GM19467 (cell line): ENCODE measurements around the gene COL4A2.

Experiments
- ATAC-seq: cut with Tn5 transposase; IDR thresholded peaks from one replicate; pipeline ENCODE4 v1.9.1; 2021; ENCODE audit warnings: mild to moderate bottlenecking, moderate library complexity; ENCODE audit not compliant: unreplicated experiment

Gene COL4A2

DNA sequence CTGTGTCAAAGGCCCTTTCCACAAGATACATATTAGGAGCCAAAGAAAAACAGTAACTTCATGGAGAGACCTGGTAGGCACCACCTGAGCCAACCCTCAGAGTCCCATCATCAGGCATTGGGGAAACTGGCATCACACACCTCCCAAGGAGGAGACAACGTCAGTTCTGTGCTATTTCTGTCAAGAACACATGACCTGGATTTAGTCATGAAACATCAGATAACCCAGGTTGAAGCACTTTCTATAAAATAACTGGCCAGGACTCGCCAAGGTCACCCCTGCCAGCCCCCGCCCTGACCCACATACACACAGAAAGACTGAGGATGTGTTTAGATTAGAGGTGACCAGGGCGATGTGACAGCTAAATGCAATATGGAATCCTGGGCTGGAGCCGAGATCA, 35.8 kb upstream of the COL4A2 start:
- no peak for ATAC-seq

DNA sequence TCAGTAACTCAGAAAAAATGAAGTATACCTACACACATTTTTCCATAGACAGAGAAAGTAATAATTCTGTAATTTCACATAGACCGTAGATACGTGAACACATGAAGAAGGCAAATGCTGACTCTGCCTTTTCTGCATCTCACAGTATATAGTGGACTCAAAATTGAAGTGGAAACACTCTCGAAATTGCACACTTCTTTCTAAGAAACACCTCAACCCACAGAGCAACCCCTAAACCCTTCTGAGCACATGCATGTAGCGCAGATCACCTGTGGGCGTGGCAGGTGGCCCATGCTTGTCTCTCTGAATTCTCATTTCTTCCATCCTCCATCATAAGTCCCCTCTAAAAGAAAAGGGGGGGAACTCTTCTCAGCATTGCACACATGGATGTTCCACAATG, 34.9 kb upstream of the COL4A2 start:
- ATAC-seq = no peak

DNA sequence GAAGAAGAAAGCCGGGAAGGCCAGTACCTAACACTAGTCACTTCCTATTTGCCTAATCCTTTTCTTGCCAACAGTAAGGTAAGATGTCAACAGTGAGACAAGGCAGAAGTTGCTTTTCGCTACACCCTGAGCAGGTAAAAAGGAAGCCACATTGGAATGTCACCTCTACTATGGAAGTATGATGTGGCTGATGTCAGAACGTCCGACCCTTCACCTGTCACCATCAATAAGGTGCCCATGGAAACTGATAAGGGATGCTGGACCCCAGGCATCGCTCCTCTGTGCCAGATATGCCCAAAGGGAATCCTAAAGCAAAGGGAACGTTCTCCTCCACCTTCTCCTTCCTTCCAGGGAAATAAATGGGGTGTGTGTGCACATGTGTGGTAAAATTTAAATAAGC, 34.4 kb upstream of the COL4A2 start:
- no peak for ATAC-seq

- no peak for ATAC-seq
Observed at GRCh38 chr13:110273254-110273653, 33.8 kb upstream of the COL4A2 start.

- no peak for ATAC-seq
Observed at GRCh38 chr13:110274687-110275086, 32.4 kb upstream of the COL4A2 start.

DNA sequence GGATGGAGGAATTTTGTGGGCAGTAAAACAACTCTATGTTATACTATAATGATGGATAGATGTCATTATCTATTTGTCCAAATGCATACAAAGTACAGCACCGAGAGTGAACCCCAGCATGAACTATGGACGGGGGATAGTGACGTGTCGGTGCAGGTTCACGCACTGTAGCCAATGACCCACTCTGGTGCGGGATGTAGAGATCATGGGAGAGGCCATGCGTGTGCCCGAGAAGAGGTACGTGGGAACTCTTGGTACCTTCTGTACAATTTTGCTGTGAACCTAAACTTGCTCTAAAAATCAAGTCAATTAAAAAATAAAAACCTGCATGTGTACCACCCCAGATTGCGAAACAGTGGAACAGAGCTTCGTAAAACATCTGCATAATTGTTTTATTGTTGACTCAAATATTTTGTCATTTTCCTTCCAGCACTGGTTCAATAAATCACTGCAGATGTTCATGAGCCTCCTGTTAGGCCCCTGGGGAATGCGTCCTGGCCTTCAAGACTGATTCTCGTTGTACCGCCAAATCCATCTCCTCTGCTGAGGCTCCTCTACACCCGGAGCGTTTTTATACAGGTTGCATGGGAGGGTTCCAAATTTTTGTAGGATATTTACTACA, 31.0 kb upstream of the COL4A2 start:
- no peak for ATAC-seq

- no peak for ATAC-seq
Observed at GRCh38 chr13:110276553-110276950, 30.5 kb upstream of the COL4A2 start.

GRCh38 chr13:110277357-110277975, 29.6 kb upstream of the COL4A2 start:
- ATAC-seq = no peak

DNA sequence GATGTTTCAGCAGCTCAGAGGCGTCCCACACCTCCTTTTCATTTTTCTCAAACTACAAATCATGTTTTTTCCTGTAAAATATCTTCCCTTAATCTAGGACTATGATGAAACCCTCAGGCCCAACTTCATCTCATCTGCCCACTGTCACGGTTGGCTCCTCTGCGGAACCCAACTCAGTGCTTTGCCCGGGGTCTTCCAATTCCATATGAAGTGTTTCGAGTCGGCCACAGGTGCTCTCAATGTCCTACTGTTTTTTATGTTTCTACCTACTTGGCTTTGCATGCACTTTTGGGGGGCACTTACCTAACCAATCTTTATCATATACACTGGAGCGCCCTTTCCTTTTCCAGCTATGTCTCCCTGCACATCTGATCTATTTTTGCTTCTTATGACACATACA, 28.2 kb upstream of the COL4A2 start:
- ATAC-seq = no peak

DNA sequence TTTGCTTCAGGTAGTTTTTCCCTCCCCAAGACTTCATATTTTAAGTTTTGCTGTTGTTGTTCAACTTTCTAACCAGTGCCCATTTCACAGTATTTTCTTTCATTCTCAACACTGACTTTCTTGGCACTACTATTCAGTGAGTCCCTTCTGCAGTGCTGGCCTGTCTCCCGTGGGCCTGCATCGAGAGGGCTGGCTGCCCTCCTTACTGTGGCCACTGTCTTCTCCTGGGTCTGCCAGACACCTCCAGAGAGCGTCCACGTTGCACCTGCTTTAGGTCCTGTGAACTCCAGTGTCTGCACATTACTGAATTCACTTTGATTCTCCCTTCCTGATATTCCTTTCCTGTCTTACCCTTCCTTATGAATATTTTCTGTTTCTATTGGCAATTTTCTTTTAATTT, 27.4 kb upstream of the COL4A2 start:
- no peak for ATAC-seq

DNA sequence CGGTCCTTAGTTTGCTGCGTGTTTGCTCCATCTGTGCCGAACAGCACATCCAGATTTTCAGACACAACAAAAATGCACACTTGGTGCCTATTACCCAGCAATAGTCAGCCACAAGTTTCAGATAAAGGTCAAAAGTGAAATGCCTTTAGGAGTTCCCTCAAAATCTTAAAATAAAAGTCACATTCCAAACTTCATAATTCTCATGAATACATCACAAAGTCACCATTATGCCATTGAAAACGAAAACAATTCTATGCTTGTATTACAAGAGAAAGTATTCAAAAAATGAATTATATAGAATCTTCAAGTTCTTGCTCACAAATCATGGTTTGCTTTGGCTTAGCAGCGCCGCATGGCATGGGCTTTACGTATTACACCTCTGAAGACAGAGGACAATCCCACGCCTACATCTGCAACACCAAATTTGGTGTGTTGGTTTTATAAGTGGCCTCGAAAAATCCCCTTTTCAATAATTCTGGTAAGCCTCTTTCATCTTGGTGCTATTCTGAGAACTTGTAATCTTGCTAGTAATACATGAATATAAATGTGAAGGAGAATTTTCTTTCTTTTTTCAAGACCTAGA, 26.8 kb upstream of the COL4A2 start:
- no peak for ATAC-seq

GRCh38 chr13:110280985-110281688, 25.9 kb upstream of the COL4A2 start:
- ATAC-seq = no peak

DNA sequence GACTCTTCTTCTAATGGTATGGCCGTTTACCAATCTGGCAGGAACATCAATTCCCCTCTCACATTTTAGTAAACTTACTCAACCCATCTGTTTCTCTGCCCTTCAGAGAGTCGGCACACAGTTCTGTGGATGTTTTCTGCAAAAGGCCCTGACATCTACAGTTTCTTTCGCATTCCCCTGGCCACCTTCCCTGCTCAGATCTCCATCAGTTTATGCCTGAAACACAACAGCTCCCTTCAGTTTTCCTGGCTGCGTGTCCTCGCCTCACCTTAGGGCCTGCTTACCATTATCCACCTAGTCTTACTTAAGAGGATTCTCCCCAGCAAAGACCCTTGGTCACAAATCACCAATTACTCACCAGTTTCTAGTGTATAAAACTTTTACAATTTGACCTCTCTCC, 25.3 kb upstream of the COL4A2 start:
- no peak for ATAC-seq

DNA sequence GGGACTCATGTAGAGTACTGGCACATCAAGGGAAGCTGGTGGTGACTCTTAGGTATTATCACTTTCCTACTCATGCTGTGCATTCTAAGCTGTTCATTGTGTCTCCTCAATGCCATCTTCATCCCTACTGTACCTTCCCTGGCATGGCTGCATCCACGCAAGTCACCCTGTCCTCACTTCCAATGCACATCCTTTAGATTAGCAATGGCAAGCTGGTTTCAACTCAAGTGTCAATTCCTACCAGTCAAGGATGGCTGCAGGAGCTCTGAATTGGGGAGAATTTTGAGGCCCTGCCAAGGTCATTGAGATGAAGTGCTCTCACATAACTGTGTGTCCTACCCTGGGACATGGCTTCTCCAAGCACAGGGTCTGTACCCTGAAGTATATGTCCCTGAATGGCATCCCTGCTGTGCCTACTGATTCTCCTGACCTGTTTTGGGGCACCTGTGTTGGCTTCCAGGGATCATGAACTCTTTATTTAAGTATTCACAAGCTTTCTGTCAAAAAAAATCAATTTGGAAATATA, 24.7 kb upstream of the COL4A2 start:
- no peak for ATAC-seq

DNA sequence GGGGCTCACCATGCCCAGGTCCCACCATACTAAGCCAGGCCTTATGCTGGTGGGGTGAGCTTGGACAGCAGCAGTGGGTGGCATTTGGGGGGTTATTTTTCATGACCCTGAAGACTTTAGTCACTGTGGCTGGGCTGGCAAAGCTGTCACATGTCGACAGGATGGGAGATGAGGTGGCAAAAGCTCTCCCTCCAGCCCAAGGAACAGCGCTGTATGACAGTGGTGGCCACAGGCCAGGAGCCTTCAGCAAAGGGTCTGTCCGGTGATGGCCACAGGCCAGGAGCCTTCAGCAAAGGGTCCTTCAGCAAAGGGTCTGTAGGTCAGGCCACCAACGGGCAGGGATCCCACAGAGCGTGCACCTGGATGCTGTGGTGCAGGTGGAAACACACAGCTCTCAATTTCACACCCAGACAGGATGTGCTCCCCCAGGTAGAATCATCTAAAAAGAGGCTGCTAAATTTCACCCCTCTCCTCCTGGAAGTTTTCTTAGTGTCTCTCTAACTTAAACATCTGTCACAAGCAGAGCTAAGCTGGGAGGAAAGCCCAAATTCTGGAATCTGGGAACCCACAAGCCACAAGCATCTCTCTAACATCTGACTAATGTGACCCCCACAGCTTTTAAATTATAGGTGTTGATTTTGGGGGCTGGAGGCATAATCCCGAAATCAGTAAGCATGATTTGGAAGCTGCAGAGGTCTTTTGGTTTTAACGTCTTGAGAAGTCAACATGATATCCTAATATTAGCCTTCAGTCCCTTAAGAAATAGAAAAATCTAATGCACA, 23.2 kb upstream of the COL4A2 start:
- ATAC-seq = no peak

DNA sequence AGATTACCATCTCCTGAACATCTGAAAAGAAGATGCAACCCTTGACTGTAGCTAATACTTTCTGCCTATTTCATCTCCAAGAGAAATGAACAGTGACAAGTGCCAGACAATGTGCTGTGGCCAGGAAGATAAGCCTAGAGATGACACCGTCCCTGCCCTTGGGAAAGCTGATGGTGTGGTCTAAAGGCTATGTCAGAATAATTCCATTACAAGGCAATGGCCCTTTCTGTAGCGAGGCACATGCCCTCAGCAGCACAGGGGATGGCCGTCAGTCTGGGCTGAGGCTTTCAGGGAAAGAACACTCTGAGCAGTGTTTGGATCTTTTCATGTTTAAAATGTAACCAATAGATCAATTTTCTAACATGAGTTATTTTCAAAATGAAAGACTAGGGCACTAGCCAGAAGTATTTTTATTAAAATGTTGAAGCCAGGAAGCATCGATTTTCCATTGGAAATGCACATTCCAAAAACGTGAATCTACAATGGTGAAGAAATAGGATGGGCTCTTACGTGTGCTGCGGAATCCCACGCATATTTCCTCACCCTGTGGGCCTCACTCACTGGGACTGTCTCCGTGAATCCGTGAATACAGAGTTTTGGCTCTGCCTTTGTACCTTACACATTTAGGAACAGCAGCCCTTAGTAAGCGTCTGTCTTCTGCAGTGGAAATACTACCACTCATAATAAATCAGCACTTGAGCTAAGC, 22.2 kb upstream of the COL4A2 start:
- no peak for ATAC-seq

DNA sequence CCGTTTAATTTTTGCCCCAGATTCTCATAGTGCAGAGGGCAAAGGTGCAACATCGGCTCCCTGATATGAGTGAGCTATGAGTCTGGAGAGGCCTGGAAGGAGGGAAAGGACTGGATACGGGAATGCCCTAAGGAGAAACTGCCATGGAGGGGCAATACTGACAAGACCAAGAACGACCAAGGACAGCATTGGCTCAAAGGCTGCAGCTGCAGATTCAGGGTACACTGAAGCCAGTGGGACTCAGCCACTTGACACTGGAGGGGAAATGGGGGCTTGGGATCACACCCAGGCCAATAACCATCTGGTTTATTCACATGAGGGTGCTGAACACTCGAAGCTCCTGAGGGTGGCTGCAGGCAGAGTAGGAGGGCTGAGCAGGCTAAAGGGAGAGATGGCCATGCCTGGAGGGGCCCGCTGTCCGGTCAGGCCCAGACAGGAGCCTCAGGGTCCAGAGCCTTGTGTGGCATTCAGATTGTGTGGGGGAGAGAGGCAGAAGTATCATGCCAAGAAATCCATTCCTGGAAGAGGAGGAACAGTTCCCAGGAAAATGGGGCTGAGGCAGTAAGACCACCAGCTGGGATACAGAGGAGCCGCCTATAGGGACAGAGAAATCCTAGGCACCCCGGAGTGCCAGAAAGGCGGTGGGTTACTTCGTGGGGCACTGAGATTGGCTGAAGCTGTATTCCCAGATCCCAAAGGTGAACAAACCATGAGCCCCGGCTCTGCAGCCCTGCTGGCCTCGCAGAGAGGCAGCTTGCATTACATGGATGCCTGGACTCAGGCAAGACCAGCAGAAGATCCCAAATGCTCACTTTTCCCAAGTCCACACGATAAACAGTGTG, 20.9 kb upstream of the COL4A2 start:
- ATAC-seq = no peak

GRCh38 chr13:110286833-110287819, 20.0 kb upstream of the COL4A2 start:
- no peak for ATAC-seq
